Activated naive CD4-positive, alpha-beta T cell (primary cell): Measurements from ENCODE around the gene PLA2G4F.

Experiments used
- DNase-seq, 4 experiments: peaks; one replicate each; lab custom pipeline; 2025; lab: John Stamatoyannopoulos, UW

The PLA2G4F gene

DNA sequence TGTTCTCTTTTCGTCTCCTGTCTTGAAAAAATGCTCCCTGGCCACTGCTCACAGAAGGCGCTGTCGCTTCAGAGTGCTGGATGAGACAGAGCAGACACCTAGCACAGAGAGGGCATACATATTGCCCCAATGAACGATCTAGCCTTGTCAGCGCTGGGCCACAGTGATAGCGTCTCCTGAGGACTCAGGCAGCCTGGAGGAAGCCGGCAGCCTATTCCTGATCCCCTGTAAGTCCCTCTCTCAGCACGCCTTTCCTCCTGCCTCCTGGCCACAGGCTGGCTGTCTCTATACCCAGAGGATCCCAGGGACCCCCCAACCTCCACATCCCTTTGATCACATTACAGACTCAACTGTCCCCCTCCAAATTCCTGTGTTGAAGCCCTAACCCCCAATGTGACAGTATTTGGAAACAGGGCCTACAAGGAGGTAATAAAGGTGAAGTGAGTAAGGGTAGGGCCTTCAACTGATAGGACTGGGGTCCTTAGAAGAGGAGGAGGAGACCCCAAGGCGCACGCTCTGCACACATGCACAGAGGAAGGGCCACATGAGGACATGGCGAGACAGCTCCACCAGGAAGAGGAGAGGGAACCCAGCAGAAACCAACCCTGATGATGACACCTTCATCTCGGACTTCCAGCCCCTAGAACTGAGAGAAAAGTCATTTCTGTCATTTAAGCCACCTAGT, 7.5 kb downstream of the PLA2G4F start:
- no peak for DNase-seq

DNA sequence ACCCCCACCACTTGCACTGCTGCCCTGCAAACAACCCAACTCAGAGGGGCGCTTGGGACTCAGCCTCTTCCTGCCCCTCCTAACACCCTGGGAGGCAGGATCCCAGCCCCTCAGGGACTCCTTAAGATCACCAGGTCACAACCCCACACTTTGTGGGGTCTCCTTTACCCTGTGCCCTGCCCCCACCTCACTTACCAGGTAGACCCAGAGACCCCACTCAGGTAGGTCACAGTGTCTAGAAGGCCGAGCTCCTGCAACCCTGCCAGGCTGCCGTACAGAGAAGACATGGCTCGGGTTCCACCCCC, 9.1 kb downstream of the PLA2G4F start:
- no peak for DNase-seq

DNA sequence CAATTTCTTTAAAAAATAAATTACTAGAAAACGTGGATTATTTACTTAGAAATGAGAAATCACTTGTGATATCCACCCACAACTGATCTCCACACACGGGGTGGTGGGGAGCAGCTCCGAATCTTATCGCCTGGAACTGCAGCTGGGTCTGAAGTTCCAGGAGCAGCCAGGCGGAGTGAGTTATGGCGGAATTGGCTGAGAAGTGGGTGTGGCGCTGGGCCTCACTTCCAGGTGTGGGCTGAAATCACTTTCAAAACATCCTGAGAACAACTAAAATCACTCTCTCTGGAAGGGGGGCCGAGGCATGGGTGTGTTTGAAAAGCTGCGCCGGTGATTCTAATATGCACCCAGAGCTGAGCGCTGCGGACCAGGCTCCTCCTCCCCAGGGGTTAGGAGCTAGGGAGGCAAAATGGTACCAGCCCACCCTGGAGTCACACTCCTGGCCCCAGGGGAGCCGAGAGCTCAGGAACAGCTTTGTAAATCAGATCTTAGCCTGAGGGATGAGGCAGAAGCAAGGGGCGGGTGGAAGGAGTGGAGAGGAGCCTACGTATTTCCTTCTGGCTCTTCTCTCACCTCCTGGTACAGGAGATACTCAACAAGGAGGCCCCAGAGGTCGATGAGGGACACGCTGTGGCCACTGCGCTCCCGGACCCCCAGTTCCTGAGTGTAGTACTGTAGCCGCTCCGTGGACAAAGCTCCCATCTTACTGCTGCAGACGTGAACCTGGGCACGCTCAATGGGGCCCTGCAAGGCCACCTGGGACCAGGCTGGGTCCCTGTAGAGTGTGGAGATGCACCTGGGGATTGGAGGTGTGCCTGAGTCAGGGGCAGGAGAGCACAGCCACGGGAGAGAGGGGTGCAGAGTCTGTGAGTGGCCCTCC, 9.6 kb downstream of the PLA2G4F start:
- DNase-seq = no peak

DNA sequence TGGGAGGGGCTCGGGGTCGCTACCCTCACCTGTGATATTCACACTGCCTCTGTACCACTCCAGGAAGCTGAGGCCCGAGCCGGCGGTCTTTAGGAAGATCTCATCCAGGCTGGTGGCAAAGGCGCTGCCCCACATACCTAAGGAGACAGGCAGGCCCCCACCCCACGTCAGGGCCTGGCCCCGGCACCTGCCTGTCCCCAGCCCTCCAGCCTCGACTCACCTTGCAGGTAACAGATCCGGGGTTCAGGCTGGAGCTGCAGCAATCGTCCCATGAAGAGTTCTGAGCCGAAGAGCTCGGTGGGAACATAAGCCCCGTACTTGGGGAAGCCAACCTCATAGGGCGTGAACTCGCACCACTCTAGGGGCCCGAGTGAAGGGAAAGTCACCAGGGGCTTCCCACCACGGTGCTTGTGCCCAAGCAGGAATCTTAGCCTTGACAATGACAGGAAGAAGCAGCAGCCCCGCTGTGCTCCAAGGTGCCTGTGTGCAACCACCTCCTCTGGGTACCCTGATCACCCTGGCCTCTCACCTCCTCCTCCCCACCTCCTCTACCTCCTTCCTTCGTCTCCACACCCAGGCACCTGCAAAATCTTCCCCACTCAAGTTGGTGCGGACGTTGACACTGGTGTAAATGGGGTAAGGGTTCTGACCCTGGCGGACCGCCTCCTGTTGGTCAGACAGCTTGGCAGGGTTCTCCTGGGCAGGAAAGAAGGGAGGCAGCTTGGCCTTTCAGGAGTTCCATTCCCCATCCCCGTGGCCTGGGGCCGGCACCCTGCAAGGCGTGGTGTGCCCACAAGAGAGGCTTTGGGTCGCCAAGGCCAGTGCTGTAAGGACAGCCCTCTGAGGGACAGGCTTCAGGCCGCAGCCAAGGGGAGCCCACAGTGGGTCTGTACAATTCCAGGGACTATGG, 10.6 kb downstream of the PLA2G4F start:
- no peak for DNase-seq

DNA sequence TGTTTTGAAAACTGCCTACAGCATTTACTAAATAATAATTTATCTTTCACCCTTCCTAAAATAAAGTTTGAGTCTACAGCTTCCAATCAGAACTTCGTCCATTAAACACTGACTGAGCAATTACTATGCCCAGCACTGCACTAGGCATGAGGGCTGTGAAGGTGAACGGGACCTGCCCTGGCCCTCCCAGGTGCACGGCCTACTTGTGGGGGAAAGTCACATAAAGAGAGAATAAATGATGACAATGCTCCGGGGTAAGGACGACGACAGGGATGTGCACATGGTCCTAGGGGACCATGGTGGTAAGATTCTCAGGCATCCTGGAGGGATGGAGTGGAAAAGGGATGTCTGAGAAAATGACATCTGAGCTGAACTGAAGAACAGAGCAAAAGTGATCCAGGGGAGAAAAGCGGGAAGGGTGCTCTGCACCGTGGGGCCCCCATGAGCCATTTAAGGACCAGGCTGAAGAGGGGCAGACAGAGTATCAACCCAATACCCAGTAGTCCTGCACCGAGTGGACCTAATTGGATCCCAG, 11.5 kb downstream of the PLA2G4F start:
- DNase-seq = no peak

DNA sequence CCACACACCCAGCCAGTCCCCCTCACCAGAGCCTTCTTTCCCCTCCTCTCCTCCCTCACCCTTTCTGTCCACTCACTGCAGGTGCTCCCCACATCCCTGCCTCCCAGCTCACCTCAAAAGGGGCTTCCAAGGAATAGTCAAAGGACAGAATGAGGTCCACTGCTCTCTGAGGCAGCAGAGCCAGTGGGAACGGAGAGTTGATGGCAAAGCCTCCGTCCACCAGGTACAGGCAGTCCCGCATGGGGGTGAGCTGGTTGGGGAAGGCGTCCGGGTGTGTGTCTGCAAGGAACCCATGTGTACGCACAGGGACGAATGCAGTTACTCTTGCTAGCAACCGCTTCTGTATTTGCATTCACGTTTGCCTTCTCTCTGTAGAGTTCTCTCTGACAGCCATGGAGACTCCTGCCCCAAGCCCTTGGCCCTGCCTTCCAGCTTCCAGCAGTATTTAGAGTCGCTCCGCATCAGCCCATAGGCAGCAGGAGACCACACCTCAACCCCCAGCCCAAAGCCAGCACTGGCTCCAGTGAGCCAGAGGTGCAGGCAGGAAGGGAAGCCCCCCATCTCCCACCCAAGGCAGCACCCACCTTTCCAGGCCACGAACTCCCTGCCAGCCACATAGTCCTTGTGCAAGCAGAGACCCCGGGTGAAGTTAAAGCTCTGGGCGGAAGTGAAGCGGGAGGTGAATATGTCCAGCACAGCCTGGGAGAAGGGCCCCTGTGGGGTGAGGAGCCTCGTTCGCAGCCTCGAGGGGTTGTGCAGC, 12.4 kb downstream of the PLA2G4F start:
- no peak for DNase-seq

DNA sequence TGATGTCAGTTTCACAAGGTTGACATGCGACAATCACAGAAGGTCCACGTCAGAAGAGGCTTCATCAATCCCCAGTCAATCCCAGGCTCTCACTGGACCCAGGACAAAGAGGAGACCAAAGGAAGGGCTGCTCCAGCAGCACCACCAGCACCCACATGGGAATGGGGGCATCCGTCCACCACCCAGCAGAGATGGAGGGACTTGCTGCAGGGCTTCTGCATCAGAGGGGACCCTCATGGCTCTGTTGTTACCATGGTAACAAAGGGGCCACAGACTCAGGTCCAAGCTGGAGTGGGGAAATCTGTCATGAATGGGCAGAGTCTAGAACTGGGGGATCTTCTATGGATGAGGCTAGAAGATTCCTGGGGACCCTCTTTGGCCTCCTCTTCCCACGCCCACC, 13.1 kb downstream of the PLA2G4F start:
- DNase-seq = no peak

DNA sequence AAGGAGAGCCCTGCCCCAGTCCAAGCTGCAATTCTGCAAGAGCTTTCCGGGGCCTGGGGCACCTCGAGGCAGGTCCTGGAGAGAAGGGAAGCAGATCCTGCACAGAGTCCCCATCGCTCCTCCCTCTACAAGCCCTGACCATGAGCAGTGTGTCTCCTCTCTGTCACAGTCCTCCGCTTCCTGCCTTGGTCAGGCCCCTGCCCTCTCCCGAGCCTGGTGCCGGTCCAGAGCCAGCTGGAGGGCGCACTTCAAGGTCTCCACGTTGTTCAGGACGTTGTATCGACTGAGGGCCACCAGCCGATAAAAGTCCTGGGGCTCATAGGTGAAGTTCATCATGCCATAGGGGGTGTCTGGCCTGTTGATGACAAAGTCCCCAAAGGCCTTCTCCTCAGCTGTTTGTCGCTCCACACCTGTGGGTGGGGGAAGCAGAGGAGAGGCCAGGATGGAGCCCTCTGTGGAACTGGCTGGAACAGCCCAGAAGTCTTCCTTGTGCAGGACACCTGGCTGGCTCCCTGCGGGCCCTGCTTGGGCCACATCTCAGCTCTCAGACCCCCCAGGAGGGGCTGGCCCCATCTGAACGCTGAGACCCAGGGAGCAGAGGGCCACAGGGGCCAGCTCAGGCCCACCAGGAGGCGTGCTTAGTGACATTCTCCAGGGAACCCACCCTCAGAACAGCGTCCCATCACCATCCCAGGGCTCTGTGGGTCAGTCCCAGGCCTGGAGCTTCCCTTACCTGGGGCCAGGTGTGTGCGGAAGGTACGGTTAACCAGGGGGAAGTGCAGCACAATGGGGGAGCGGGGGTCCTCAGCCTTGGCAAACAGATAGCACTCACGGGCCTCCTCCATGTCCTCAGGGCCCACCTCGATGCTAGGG, 14.4 kb downstream of the PLA2G4F start:
- DNase-seq = no peak

DNA sequence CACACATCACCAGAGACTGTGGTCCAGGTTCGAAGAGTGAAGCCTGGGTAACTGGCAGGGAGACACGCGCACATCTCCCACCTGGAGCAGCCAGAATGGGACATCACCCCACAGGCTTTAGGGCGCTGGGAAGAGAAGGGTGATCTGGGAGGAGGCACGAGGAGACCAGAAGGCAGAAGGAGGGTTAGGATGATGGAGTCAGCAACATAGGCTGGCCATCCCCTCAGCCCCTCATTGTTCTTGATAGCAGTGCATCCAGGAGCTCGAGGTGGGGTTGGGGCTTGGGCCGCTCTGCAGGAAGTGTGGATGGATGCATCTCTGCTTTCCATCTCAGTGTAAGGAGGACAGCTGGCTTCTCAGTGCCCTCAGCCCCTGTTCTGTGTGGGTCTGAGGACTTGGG, 15.2 kb downstream of the PLA2G4F start:
- DNase-seq = no peak

DNA sequence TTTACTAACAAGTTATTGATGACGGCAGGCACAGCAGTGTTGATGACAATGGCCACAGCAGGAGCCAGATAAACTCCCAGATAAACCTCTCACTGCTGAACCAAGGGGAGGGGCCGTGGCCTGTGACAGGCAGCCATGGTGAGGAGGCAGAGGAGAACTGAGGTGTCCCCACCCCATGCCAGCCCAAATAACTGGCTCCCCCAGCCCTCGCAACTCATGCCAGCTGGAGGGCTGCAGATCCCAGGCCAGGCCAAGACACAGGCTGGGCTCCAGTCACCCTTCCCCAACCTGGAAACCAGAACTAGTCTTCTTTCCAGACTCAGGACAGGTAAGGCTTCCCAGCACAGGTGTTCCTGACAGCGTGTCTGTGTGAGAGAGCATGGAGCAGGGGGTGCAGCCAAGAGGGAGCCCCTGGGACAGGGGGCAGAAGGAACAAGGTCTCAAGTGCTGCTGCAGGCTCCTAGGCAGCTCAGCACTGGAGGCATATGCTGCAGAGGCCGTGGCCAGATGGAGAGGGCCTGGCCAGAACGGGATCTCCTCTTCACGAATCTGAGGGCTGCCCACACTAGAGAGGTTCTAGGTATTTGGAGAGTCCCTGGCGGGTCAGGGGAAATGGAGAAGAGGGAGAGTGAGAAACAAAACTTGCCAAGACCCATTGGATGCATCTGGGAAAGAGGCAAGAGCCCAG, 15.9 kb downstream of the PLA2G4F start:
- no peak for DNase-seq

DNA sequence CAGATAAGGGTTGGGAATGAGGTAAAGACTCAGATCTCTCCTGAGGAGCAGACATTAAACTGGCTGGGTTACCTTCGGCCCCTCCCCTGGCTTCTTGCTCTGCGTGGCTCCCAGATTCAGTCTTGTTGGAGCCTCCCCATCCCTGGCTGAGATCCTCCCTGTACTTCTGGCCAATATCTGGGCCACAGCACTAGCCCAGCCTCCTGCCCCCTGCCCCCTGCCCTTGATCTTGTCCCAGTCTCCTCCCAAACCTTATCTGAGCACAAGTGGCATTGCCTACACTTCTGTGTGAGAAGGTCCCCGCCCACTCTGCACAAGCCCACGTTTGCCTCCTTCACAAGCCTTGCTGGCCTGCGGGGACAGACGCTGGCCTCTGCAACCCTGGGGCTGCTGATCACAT, 16.8 kb downstream of the PLA2G4F start:
- no peak for DNase-seq

DNA sequence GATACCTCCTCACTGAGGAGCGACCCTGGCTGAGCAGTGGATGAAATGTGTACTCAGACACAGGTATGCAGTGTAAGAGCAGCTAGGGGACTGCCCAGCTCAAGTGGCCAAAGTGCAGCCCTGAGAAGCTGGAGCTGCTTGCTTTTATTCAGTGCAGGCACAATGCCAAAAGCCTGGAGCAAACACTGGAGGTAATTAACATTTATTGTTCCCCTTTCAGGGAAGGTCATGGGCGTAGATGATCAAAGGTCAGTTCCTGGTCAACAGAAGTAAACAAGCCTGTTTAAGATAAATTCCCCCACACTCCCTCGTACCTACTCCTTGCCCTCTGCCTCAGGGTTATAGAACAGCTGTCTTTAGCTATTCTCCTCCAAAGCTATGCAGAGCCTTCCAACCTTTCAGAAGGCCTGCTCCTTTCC, 17.5 kb downstream of the PLA2G4F start:
- DNase-seq = no peak

DNA sequence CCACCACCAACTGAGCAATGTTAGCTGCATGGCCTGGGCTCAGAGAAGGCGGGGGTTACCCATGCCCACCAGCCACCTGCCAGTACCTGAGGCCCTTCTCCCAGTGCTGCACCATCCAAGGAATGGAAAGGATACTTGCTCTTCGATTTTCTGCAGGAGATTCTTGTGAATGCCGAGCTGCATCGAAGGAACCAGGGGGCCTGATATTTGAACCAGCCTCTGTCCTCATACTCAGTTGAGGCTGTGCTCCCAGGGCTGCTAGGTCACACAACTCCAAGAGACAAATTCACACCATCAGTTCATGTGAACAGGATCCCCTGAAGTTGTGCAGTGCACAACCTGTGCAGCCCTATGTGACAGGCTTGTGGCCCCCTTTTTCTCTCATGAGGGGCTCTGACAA, 18.0 kb downstream of the PLA2G4F start:
- DNase-seq = no peak

DNA sequence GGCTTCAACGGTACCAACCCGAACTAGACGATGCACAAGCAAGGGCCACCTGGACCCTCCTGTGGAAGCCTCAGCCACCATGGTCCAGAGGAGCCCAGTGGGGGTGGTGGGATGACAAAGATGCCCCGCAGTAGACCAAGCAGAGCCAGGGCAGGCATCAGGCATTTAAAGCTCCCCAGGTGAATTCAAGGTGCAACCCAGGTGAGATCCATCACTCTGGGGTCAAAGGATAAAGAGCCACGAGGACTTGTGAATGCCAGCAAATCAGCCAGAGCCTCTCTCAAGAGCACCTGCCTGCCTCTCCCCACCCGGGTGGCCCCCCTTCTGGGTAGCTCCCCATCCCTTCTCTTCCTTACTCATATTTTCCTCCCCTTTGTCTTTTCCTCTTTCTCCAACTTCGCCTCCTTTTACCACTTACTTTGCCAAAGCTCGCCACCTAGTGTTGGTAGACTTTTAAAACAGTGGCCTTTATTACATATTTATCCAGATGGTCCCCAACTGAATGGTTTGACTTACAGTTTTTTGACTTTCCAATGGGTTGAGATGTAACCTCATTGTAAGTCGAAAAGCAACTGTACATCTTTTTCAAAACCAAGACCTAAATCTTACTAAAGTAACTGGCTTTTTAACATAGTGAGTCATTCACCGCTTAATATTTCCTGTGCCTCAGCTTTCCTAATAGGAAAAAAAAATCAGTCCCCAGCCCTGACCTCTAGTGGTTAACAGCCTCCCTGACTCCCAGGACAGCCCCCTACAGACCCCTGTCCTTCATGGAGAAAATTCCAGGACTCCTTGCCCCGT, 18.8 kb downstream of the PLA2G4F start:
- no peak for DNase-seq

DNA sequence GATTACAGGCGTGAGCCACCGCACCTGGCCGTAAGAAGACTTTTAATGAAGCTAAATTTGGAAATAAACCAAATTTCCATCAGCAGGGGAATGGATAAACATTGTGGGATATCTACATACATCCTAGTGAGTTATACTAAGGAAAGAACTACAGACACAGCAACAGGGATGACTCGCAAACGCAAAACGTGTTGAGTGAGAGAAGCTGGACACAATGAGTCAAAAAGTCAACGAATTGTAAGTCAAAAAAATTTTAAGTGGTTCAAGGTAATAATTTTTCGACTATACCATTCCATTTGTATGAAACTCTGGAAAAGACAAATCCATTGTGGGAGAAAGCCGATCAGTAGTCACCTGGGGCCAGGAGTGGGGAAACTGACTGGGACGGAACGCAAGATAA, 19.9 kb downstream of the PLA2G4F start:
- DNase-seq = no peak

DNA sequence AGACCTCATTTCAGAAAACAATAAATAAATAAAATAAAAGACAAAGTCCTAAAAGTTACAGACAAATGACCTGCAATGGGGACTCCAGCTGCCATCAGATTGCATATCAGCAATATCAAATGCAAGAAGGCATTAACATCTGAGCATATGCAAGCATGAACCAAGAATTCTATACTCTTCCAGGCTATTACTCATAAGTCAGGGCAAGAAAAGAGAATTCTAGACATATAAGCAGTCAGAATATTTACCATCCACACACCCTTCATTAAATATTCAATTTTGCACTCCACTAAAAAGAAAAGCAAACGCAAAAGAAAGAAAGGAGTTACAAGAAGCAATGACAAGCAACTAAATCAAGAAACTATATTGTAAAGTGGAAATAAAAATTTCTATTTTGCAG, 21.1 kb downstream of the PLA2G4F start:
- no peak for DNase-seq

DNA sequence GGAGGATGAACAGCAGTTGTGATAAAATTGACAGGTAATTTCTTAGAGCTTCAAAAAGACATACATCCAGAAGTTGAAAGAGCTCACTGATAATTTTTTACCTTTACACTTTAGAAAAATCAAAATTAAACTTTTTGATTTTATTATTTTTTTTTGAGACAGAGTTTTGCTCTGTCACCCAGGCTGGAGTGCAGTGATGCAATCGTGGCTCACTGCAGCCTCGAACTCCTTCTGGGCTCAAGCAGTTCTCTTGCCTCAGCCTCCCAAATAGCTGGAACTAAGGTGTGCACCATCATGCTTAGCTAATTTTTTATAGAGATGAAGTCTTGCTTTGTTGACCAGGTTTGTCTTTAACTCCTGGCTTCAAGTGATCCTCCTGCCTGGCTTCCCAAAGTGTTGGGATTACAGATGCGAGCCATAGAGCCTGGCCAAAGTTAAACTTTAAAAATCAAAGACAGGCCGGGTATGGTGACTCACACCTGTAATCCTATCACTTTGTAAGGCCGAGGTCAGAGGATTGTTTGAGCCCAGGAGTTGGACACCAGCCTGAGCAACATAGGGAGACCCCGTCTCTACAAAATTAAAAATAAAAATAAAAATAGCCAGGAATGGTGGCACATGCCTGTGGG, 21.7 kb downstream of the PLA2G4F start:
- DNase-seq = no peak

DNA sequence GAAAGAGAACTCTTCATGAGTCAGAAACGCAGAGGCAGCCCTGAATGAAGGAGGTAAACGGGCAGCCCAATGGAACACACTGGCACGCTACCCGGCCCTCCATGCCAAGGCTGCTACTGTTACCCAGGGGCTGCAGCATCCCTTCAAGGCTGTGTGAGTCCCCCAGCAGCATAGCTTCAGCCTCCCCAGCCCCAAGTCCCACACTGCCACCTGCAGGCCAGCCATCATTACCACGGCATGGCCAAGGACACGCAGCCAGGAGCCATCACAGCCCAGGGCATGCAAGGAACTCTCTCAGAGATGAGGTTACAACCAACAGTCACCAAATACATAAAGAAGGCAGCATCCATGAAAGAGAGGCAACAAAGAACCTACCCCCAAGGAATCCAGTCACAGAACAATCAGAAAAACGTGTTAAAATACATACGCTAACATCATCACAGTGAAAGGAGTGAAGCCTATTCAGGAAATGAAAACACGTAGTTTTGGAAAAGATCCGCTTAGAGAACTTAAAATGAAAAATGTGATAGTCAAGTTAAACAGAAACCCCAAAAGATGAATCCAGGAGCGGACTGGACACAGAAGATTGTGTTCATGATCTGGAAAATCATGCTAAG, 22.4 kb downstream of the PLA2G4F start:
- peak in 2 of 4 experiments; percentile 22 to 24 for DNase-seq
